Loucy (cell line): Measurements from ENCODE around the gene SUPT6H.
"Not testable (repeated sequence)": the region's sequence is repeated elsewhere in the genome, so short reads cannot be mapped to it uniquely, and the experiment has no call there.

Source experiments
- H2AFZ ChIP-seq: fragments of 200-600 bp; sonication (generic); 2 replicates; pipeline ENCODE4 v1.6.0; 2016; ENCODE audit warnings: antibody characterized with exemption, mild to moderate bottlenecking, low read length, moderate library complexity
- H3F3A ChIP-seq: fragments of 200-600 bp; 2 replicates; pipeline ENCODE4 v1.6.0; 2016; ENCODE audit warnings: antibody characterized with exemption, low read depth, mild to moderate bottlenecking
- H3K27me3 ChIP-seq: fragments of 200-600 bp; sonication (generic); 2 replicates; pipeline ENCODE4 v1.6.1; 2014; ENCODE audit warnings: low read length, mild to moderate bottlenecking; ENCODE audit not compliant: insufficient read depth, poor library complexity, severe bottlenecking
- H3K36me3 ChIP-seq: fragments of 200-600 bp; sonication (generic); 2 replicates; pipeline ENCODE4 v1.6.1; 2016; ENCODE audit warnings: low read length; ENCODE audit not compliant: insufficient read depth
- H3K4me1 ChIP-seq: fragments of 200-600 bp; sonication (generic); 2 replicates; pipeline ENCODE4 v1.5.1; 2014; ENCODE audit warnings: low read length, mild to moderate bottlenecking; ENCODE audit not compliant: insufficient read depth, poor library complexity, severe bottlenecking
- H3K4me2 ChIP-seq: fragments of 200-600 bp; sonication (generic); 2 replicates; pipeline ENCODE4 v1.6.0; 2014; ENCODE audit warnings: antibody characterized with exemption, low read length, low read depth, mild to moderate bottlenecking; ENCODE audit not compliant: poor library complexity, severe bottlenecking
- H3K4me3 ChIP-seq: fragments of 200-600 bp; sonication (generic); 2 replicates; pipeline ENCODE4 v1.5.1; 2014; ENCODE audit warnings: low read length, mild to moderate bottlenecking, mixed read lengths; ENCODE audit not compliant: poor library complexity, severe bottlenecking
- H3K79me2 ChIP-seq: fragments of 200-600 bp; sonication (generic); 2 replicates; pipeline ENCODE4 v1.6.1; 2014; ENCODE audit warnings: low read length; ENCODE audit not compliant: insufficient read depth
- H3K9ac ChIP-seq: fragments of 200-600 bp; sonication (generic); 2 replicates; pipeline ENCODE4 v1.6.0; 2014; ENCODE audit warnings: mild to moderate bottlenecking, low read depth, low read length, moderate library complexity; ENCODE audit not compliant: poor library complexity, severe bottlenecking
- H3K9me2 ChIP-seq: fragments of 200-600 bp; sonication (generic); replicated peaks from 2 replicates; pipeline ENCODE4 v1.6.1; 2016; ENCODE audit warnings: low read depth, low read length, mixed read lengths
- H3K9me3 ChIP-seq: fragments of 200-600 bp; sonication (generic); 2 replicates; pipeline ENCODE4 v1.6.1; 2014; ENCODE audit warnings: mild to moderate bottlenecking, antibody characterized with exemption, low read length, low read depth; ENCODE audit not compliant: insufficient read depth
- H4K20me1 ChIP-seq: fragments of 200-600 bp; sonication (generic); 2 replicates; pipeline ENCODE4 v1.6.0; 2014; ENCODE audit warnings: antibody characterized with exemption, low read length, mild to moderate bottlenecking; ENCODE audit not compliant: insufficient read depth, poor library complexity, severe bottlenecking
- CTCF ChIP-seq: fragments of 200-600 bp; sonication (generic); conservative IDR thresholded peaks from 2 replicates; pipeline ENCODE4 v1.5.1; 2014; ENCODE audit warnings: mild to moderate bottlenecking, antibody characterized with exemption, low read length
- EZH2phosphoT487 ChIP-seq: fragments of 200-600 bp; IDR thresholded peaks from 2 replicates; pipeline ENCODE4 v1.6.1; 2018; ENCODE audit warnings: antibody characterized with exemption, mild to moderate bottlenecking, moderate library complexity, borderline replicate concordance

Gene SUPT6H

GRCh38 chr17:28648698-28649097 lies 13.3 kb upstream of the SUPT6H start:
- peaks cover 19% of the 10 kb centered on the region for H3K4me1 ChIP-seq
- H3K79me2 ChIP-seq = peaks cover 23% of the 10 kb centered on the region
- H3K9me3 ChIP-seq = no peaks in the 10 kb centered on the region
- H3K9ac ChIP-seq = no peak overlapping the region
- no peak for TF ChIP-seq EZH2phosphoT487
- TF ChIP-seq CTCF = no peak
- H3K4me3 ChIP-seq = no peak overlapping the region
- H4K20me1 ChIP-seq = peaks cover 6% of the 10 kb centered on the region
- no peak overlapping the region for H2AFZ ChIP-seq
- H3F3A ChIP-seq = no peaks in the 10 kb centered on the region
- H3K4me2 ChIP-seq = no peak overlapping the region
- H3K36me3 ChIP-seq = peaks cover 7% of the 10 kb centered on the region; the same call in 1 of the 2 replicates
- no peaks in the 10 kb centered on the region for H3K9me2 ChIP-seq
- no peaks in the 10 kb centered on the region for H3K27me3 ChIP-seq

GRCh38 chr17:28655160-28655559 lies 6.8 kb upstream of the SUPT6H start:
- no peak for TF ChIP-seq EZH2phosphoT487
- peaks cover under 1% of the 10 kb centered on the region for H3K4me1 ChIP-seq
- no peaks in the 10 kb centered on the region for H3K27me3 ChIP-seq
- peaks cover 20% of the 10 kb centered on the region for H3K79me2 ChIP-seq
- H4K20me1 ChIP-seq = no peaks in the 10 kb centered on the region
- H2AFZ ChIP-seq = no peak overlapping the region
- no peak overlapping the region for H3K4me2 ChIP-seq
- no peaks in the 10 kb centered on the region for H3K9me3 ChIP-seq
- H3F3A ChIP-seq = no peaks in the 10 kb centered on the region
- H3K9ac ChIP-seq = no peak overlapping the region
- H3K4me3 ChIP-seq = no peak overlapping the region
- no peaks in the 10 kb centered on the region for H3K9me2 ChIP-seq
- H3K36me3 ChIP-seq = no peaks in the 10 kb centered on the region; the same call in 1 of the 2 replicates

- no peak overlapping the region for H3K9ac ChIP-seq
- H3K4me1 ChIP-seq = peaks cover 18% of the 10 kb centered on the region
- H3K79me2 ChIP-seq = peaks cover 40% of the 10 kb centered on the region
- H3F3A ChIP-seq = no peaks in the 10 kb centered on the region
- no peak overlapping the region for H3K4me3 ChIP-seq
- no peaks in the 10 kb centered on the region; the same call in 1 of the 2 replicates for H3K36me3 ChIP-seq
- no peaks in the 10 kb centered on the region for H3K9me3 ChIP-seq
- H3K9me2 ChIP-seq = no peaks in the 10 kb centered on the region
- TF ChIP-seq CTCF = no peak
- TF ChIP-seq EZH2phosphoT487 = no peak
- H3K27me3 ChIP-seq = no peaks in the 10 kb centered on the region
- peaks cover 17% of the 10 kb centered on the region for H4K20me1 ChIP-seq
- no peak overlapping the region for H2AFZ ChIP-seq
- H3K4me2 ChIP-seq = no peak overlapping the region
These were observed 4.2 kb upstream of the SUPT6H start for GRCh38 chr17:28657756-28658155.

GRCh38 chr17:28658342-28658741 lies 3.7 kb upstream of the SUPT6H start:
- H3K9me3 ChIP-seq, H3K36me3 ChIP-seq, H3K4me3 ChIP-seq, H2AFZ ChIP-seq, H3K4me2 ChIP-seq, H3K27me3 ChIP-seq, H3F3A ChIP-seq, H3K9ac ChIP-seq, H3K9me2 ChIP-seq: not testable (repeated sequence)
- Histone ChIP-seq H3K4me1 (peaks cover 24% of the 10 kb centered on the region), H3K79me2 (peaks cover 46% of the 10 kb centered on the region), H4K20me1 (peaks cover 23% of the 10 kb centered on the region)

GRCh38 chr17:28658766-28659496 lies 3.1 kb upstream of the SUPT6H start:
- H3K4me1 ChIP-seq = peaks cover 30% of the 10 kb centered on the region
- not testable (repeated sequence) for H3K27me3 ChIP-seq, H3K4me2 ChIP-seq, H3K9ac ChIP-seq, H3K36me3 ChIP-seq, H2AFZ ChIP-seq, H3F3A ChIP-seq, H3K9me2 ChIP-seq, H3K9me3 ChIP-seq, H3K4me3 ChIP-seq
- H3K79me2 ChIP-seq = peaks cover 52% of the 10 kb centered on the region
- peaks cover 29% of the 10 kb centered on the region for H4K20me1 ChIP-seq

GRCh38 chr17:28659497-28659881 lies 2.5 kb upstream of the SUPT6H start:
- not testable (repeated sequence) for H3K9ac ChIP-seq, H3K36me3 ChIP-seq, H3K9me3 ChIP-seq, H2AFZ ChIP-seq, H3K4me3 ChIP-seq, H3K27me3 ChIP-seq, H3K4me2 ChIP-seq, H3K9me2 ChIP-seq, H3F3A ChIP-seq
- Histone ChIP-seq H3K4me1 (peaks cover 34% of the 10 kb centered on the region), H3K79me2 (peaks cover 58% of the 10 kb centered on the region), H4K20me1 (peaks cover 32% of the 10 kb centered on the region)
